Skeletal muscle cell (primary cell): ENCODE data around the gene ETFB.
"Not testable (repeated sequence)": the region's sequence is repeated elsewhere in the genome, so short reads cannot be mapped to it uniquely, and the experiment has no call there.

Experiments used
- DNase-seq: peaks from one replicate; pipeline ENCODE4 v3.0.0-alpha.2; 2010; ENCODE audit warnings: low read depth
- H3K4me3 ChIP-seq: 2 replicates; pipeline ENCODE4 v1.5.1; 2011; ENCODE audit warnings: low read depth, mild to moderate bottlenecking, control low read depth, low read length, moderate library complexity

ETFB gene

DNA sequence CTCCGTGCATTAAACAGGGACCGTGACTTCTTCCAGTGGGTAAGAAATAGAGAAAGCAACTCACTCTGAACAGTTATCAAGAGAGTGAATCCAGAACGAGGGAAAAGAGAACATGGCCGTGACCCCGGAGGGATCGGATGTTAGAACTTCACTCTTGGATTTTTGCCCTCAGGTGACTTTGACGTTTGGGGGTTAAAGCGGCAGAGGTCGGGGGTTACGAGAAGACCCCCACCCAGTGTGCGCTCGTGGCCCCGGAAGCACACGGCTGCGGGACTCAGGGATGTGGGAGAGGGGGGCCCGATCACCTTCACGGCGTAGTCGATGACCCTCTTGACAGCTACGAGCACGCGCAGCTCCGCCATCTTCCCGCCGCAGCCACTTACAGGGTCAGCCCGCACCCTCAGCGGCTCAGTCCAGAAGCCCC lies at the start of gene ETFB:
ETFB (minus strand) TSS at position 424 of the 424 bp plus-strand sequence; CDS start at position 362, 62 bp downstream.
- H3K4me3 ChIP-seq, result peak within 1 kb of the TSS; percentile 94
- DNase-seq, result no peak

DNA sequence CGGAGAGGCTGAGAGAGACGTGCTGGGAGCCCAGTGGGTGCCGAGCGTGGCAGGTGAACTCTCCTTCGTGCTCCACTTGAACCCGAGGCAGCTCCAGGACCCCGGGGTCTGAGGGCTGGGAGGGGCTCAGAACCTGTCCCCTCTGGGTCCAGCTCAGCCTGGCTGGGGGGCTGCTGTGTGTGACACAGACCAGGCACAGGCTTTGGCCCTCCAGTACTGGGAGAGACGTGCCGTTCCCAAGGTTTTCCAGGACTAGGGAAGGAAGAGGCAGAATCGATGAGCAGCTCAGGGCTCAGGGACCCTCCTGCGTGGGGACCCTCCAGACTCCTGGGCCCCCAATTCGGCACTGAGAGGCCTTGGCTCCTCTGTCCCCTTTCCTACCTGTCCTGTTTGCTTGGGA lies 49.0 kb upstream of the ETFB start:
- no peak overlapping the region for H3K4me3 ChIP-seq
- DNase-seq, result no peak

DNA sequence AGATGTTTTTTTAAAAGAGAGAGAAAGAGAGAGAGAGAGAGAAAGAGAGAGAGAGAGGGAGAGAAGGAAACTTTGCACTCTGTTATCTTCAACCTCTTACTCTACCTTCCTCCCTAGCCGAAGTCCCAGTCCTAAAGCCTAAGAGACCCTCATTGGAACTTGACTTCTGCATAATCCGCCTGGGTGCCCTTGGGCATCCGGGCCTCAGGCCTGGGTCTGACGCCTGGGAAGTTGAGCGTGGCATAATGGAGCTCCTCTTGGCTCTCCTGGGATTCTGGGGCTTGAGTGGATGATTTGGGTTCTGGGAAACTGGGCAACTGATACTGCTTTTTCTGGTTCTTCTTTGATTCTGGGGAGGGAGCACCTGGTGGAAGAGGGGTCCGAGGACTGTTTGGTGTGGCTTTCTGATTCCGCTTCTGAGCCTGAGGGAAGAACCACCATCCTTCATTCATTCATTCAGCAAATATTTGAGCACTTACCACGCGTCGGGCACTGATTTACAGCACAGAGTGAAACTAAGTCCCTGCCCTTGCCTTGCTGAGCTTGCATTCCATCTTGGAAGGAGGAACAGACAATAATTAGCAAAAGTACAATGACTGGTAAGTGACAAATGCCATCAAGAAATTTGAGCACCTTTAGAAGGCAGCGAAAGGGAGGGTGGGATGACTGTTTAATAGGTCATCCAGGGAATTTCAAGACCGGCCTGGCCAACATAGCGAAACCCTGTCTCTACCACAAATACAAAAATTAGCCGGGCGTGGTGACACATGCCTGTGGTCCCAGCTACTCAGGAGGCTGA lies 45.0 kb upstream of the ETFB start:
- DNase-seq, result no peak

DNA sequence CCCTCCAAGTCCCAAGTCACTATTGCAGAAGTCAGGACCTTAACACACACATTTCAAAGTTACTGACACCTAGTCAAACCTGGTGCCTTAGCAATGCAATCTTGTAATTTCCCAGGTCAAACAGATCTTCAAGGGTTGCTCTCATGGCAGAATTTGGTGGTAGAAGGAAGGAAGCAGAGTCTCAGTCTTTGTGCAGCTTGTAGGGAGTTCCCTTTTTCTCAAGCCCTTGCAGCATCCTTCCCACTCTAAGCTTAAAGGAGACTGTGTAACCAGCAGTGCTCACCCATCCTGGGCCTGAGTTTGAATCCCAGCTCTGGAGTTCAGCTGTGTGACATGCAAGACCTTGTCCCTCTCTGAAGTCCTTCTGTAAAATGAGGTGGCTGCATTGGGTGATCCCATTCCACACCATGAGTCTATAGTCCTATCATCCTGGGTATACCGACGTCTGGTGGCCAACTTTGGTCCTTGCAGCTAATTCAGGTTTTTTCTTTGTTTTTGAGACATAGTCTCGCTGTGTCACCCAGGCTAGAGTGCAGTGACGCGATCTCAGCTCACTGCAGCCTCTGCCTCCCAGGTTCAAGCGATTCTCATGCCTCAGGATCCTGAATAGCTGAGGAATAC lies 41.4 kb upstream of the ETFB start:
- DNase-seq, result no peak
- H3K4me3 ChIP-seq, result no peak overlapping the region

More for the DNA sequence above, 45.0 kb upstream of the ETFB start:
- H3K4me3 ChIP-seq, result no peak overlapping the region

DNA sequence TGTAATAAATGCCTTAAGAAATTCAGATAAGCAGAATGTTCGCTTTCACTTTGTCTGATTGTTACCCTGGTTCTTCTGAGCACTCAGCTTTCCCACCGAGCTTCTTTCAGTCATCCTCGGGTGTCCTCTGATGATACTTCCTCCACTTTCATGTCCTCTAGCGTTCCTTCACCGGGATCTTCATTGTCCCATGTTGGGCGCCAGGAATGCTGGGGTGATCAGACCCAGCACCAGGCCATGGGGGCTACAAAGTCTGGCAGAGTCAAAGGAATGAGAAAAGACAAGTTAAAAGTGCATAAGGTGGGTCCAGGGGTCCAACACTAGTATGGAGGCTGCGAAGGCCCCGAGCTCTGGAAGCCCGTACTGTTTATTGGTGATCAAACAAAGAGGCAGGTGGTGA lies 35.9 kb upstream of the ETFB start:
- no peak for DNase-seq
- H3K4me3 ChIP-seq, result no peak overlapping the region

DNA sequence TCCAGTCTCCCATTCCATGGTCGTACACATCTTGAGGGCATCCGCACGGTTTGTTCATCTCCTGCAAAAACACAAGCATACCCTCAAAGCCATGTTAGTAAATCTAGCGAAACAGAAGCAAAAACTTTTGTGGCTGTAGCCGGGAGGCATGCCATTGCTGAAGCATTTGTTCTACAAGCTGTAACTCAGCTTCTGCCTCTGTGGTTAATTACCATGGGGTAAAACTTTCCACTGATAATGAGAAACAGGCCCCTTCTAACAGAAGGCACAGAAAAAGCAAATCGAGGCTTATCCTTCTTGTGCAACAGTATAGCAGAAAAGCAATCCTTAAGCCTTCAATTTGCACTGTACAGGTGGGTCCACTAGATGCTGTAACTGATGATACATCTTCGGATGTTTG lies 33.7 kb upstream of the ETFB start:
- not testable (repeated sequence) for DNase-seq, H3K4me3 ChIP-seq

DNA sequence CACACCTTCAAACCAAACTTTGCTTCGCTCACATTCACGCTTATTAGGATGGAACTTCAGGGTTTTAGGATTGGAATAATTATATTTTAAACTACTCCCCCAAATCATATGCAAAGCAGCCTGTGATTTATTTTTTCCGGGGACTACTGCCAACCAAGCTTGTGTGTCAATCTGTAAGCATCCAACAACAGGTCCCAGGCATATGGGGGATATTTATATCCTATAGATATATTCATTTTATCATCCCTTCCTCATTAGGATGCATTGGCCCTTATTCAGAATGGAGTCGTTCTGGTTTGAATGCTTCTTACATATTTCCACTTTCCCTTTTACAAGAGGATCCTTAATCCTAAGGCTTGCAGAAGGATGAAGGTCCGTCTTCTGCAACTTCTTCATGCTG lies 33.0 kb upstream of the ETFB start:
- no peak for DNase-seq
- H3K4me3 ChIP-seq, result no peak overlapping the region

DNA sequence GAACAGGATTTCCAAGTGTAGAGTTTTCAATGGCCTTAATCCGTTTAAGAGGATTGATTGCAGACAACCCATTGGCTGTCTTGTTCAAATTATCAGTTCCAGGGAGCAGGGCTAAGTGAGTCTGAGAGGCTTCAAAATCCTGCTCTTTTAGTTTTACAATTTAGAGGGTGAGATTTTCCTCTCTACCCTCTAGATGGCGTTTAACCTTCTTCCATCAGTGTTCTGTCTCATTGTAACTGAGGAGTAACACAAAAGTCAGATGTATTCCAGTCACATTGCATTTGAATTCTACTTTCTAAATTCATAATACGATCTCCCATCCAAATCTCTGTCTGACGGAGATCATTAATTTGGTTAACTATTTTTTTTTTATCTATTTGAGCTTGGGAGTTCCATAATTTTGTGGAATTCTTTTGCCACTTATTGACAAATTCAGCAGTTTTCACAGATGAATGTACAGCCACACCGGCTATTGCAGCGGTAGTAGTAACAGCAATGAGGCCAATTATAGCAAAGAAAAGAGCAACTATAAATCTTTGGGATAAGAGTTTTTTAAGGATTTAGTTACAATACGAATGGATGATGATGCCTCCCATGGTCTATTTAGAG lies 32.0 kb upstream of the ETFB start:
- H3K4me3 ChIP-seq, result no peak overlapping the region
- DNase-seq, result no peak

DNA sequence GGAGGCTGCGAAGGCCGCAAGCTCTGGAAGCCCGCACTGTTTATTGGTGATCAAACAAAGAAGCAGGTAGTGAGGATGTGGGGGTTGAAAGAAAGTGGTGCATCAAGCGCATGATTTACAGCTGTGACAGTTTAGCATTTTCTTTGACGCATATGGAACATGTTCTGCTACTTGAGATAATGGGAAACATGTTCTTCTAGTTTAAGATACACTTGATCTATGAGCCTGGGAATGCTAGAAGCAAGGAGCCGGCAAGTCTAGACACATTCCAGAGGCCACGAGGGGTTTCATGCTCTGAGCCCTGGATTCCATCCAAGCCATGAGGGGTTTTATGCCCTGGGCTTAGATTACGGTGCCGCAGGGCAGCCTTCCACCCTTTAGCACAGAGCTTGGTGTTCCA lies 31.3 kb upstream of the ETFB start:
- not testable (repeated sequence) for H3K4me3 ChIP-seq, DNase-seq

DNA sequence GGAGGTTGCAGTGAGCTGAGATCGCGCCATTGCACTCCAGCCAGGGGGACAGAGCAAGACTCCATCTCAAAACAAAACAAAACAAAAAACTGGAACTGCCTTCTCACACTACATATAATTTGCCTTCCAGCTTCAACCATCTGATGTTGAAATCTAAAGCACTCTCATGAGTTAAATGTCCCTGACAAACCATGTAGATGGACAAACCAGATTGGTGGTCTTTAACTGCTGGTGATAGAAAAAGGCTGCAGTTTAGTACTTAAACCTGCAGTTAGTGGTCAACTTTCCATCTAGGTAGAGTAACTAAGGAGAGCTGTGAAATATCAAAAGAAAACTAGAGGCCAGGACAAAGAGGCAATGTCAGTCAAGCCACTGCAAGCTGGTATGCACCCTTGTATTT lies 30.0 kb upstream of the ETFB start:
- DNase-seq, result no peak

DNA sequence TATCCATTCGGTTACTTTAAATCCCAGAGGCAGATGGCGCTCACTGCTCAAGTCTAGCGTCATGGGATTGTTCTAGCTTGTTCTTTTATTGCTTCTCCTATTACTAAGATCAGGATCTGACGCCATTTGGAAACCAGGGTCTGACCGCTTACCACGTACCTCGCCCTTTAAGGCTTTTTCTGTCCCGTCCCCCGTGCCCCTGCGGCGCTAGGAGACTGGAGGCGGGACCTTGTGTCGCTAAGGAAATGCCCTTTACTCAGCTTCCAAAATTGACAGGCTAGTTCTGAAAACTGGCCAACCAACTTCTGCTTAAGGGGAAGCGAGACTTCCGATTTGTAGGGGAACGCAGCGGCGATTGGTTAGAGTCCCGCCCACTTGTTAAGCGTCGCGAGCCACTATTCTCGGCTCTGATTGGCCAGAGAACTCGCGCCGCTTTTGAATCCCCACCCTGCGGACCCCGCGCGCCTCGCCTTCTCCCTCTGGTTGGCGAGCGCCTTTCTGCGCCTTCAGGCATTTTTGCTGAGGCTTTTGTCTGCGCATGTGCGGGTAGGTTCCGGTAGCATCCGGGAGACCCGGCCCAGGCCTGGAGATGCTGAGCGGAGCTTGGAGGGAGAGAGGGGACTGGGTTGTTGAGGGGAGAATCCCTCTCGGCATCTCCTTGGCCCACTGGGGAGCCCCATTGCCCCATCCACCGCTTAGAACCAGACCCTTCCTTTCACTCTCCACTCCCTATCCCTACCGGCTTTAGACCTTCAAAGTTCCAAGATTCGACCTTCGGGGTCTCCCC lies 28.1 kb upstream of the ETFB start:
- H3K4me3 ChIP-seq, result peak overlapping the region; percentile 58
- peak; percentile 95 for DNase-seq

More for the DNA sequence above, 30.0 kb upstream of the ETFB start:
- H3K4me3 ChIP-seq, result no peak overlapping the region

DNA sequence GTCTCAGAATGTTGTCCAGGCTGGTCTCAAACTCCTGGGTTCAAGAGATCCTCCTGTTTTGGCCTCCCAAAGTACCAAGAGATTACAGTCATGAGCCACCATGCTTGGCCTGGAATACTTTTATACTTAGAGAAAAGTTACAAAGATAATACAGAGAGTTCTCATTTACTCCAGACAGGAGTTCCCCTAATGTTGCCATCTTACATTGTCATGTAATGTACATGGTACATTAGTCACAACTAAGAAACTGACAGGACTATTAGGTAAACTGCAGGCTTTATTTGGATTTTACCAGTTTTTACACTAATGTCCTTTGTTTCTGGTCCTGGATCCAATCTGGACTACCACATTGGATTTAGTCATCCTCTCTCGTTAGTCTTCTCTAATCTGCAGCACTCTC lies 26.5 kb upstream of the ETFB start:
- DNase-seq, result no peak
- no peak overlapping the region for H3K4me3 ChIP-seq

DNA sequence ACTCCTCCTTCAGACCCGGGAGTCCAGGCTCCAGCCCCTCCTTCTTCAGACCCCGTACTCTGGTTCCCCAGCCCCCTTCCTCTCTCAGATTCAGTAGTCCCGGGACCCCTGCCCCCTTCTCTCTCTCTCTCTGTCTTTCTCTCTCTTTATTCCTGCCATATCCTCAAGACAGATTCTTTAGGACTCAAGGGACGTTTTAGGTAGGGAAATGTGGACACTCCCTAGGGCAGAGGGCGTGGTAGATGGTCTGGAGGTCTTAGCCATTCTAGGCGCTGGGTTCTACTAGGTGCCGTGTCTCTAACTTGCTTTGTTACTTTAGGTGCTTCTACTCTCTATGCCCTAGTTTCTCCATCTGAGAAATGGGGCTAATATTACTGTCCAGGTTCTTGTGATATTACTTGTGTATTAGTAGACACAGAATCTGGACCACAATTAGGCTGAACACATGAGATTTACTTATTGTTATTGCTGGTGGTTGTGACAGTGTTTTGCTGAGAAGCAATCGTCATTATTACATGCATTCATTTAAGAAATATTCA lies 25.0 kb upstream of the ETFB start:
- no peak overlapping the region for H3K4me3 ChIP-seq
- DNase-seq, result no peak

DNA sequence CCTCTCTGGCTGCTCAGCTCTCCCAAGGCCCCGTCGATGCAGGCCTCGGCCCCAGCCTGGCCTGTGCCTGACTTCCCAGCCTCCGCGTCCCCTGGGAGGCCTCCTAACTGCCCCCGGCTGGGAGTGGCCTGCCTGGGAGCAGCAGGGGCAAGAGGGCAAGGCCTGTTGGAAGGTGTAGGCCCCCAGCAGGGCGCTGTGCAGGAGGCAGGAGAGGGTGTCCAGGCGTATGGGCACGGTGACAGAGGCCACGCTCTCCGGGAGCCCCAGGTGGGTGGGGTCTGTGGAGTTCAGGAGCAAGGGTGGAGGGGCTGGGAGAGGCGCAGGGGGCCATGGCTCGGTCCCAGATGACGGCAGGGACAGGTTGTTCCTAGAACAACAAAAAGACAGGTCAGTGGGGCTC lies 23.0 kb upstream of the ETFB start:
- DNase-seq, result no peak
- no peak overlapping the region for H3K4me3 ChIP-seq

DNA sequence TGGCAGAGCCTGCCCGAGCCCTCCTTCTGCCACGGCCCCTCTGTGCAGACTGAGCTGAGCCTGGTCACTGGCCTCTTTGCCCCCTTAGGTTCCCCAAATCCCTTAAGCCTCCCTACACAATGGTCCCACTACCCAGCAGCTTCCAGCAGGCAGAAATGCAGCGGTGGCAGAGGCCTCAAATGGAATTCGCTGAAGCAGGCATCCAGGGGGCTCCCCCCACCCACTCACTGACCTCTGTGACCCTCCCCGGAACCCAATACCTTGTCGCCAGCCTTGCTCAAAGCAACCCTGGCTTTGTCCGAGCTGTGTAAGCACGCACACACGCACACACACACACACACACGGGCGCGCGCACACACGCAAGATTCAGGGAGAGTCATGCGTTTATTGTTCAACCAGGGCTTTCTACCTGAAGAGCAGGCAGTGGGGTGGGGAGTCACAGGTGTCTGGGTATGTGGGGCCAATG lies 21.8 kb upstream of the ETFB start, which contains the start of gene LIM2:
LIM2 (minus strand) TSS at position 51 of the 466 bp plus-strand sequence. CDS start 531 bp downstream, outside the sequence.
- no peak within 1 kb of the TSS for H3K4me3 ChIP-seq
- DNase-seq, result no peak

DNA sequence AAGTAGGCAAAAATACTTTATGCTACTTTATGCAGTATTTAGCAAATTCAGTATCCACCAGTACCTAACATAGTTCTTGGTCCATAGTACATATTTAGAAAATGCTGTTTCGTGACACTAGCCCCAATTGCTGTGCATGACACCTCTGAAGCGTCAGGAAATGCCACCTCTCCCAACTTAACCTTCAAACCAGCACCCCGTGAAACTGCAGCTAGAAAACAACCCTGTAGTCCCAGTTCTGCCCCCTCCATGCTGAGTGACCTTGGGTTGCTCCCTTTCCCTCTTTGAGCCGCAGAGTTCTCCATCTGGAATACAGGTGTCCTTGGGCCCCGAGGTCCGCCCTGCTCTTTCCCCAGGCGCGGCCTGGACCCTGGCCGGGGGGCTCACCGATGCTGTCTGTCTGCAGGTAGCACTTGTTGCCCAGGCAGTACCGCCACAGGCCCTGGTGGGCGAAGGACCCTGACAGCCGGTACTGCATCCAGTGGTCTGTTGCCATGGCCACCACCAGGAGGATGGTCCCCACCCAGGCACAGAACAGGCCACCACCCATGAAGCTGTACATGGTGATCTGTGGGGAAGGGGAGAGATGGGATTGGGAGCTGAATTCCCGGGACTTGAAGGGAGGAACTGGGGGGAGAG lies 20.8 kb upstream of the ETFB start:
- no peak for DNase-seq
- no peak overlapping the region for H3K4me3 ChIP-seq

DNA sequence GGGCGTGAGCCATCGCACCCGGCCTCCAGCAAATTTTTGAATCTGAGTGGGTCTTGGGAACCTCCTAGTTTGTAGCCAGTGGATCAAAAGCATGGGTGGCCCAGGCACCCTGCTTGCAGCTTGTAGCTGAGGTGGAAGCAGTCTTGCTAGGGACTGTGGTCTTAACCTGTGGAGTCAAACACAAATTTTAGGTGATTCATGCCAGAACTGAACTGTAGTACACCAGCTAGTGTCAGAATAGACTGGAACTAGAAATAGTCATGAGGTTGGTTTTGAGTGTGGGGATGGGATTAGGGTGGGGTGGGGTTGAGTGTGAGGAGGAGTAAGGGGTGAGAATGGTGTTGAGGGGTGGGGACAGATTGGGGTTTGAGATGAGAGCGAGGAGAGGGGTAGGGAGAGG lies 15.8 kb upstream of the ETFB start:
- DNase-seq, result no peak

DNA sequence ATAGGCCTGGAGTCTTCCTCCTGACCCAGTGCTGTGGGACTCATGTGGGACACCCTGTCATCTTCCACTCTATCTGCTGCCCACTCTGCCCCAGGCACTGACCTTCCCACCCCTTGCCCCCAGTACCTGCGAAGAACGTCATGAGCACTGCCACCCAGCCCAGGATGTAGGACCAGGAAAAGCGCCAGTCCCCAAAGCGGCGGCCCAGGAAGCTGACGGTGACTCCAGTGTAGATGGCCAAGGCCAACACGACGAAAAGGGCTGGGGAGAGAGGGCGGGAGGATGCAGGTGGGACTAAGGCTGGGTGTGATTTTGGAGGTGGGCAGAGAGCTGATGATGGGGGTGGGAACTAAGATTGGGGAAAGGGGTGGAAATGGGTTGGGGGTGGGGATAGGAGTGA lies 14.2 kb upstream of the ETFB start:
- no peak overlapping the region for H3K4me3 ChIP-seq
- no peak for DNase-seq

More for the DNA sequence above, 15.8 kb upstream of the ETFB start:
- no peak overlapping the region for H3K4me3 ChIP-seq

DNA sequence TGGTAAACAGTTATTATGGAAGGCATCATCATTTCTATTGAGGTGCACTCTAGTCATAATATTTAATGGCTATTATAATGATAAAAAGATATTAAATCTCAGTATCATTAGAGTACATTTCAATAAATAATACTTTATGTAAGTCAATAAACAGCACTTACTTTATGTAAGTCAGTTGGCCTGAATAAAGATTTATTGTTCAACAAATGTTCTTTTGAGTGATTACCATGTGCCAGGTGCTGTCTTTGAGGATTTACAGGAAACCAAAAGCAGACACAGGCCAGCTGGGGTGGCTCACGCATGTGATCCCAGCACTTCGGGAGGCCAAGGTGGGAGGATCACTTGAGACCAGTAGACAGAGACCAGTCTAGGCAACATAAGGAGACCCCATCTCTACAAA lies 11.2 kb upstream of the ETFB start:
- H3K4me3 ChIP-seq, result no peak overlapping the region
- DNase-seq, result no peak
